ENCODE measurements around the gene FDX2.
A peak's percentile ranks its signal among the peaks of the same experiment; 100 is the strongest.

FDX2 gene

DNA sequence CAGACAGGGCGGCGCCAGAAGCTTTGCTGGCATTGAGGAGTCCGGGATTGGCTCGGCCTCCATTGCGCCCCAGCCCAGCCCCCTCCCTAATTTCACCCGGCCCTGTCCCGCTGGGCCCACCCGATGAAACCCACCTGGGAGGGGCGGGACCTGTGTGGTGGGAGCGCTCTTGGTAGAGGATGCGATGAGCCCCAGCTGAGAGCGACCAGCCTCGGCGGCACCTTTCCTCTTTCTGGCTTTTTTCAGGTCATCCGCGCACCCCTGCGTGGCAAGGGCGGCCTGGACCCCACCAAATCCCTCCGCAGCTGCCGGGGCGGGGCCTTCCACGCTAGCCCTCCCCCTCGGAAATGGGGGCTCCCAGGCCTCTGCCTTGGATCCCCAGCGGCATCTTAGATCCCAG is 6.4 kb downstream of the FDX2 start, which contains the start of gene ZGLP1:
Gene ZGLP1, minus strand, starts transcription at position 393 of the 400 bp plus-strand sequence.
- DNase-seq (ENCODE audit: low spot score): no peak
- TF ChIP-seq, protein P1, sequence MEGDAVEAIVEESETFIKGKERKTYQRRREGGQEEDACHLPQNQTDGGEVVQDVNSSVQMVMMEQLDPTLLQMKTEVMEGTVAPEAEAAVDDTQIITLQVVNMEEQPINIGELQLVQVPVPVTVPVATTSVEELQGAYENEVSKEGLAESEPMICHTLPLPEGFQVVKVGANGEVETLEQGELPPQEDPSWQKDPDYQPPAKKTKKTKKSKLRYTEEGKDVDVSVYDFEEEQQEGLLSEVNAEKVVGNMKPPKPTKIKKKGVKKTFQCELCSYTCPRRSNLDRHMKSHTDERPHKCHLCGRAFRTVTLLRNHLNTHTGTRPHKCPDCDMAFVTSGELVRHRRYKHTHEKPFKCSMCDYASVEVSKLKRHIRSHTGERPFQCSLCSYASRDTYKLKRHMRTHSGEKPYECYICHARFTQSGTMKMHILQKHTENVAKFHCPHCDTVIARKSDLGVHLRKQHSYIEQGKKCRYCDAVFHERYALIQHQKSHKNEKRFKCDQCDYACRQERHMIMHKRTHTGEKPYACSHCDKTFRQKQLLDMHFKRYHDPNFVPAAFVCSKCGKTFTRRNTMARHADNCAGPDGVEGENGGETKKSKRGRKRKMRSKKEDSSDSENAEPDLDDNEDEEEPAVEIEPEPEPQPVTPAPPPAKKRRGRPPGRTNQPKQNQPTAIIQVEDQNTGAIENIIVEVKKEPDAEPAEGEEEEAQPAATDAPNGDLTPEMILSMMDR (IDR thresholded peaks at IDR 0.05; ENCODE audit: extremely low read depth, missing control alignments): no peak

DNA sequence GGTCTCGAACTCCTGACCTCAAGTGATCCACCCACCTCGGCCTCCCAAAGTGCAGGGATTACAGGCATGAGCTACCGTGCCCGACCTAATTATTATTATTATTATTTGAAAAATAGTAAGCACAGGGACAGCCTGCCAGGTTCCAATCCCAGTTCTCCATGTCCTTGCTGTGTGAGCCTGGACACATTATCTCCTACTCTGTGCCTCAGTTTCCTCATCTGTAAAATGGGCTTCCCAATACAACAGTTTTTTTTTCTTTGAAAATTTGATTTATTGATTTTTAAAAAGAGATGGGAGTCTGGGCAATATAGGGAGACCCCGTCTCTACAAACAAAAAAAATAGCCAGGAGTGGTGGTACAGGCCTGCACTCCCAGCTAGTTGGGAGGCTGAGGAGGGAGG is 9.5 kb downstream of the FDX2 start:
- TF ChIP-seq, protein P1 (IDR thresholded peaks at IDR 0.05; ENCODE audit: extremely low read depth, missing control alignments): no peak
- no peak for DNase-seq (ENCODE audit: low spot score)

DNA sequence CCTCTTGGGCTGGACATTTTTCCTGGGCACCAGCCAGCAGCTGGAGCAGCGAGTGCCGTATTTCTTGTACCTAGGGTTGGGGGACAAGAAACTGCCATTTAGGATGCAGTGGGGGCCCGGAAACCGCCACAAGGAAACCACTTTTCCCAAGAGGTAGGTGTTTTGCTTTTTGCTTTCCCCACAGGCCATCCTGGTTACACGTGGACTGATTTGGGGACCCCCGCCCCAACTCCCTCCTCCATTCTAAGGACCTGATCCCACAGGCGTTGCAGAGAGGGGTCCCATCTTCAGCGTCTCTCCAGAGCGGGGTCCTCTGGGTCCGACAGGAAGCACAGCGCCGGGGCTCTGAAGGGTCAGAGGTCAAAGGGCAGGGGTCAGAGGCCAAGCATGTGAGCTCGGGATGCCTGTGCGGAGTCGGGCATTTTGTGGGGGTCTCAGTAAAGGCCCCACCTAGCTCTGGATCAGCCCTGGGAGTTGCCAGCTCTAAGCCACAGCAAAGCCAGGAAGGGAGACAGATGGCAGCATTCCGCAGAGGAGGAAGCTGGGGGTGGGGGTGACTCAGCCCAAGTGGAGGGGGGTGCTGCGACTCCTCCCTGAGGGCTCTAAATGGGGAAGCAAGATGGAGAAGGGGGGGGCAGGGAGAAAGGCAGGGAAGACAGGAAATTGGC is 10.5 kb downstream of the FDX2 start:
- TF ChIP-seq, protein P1 (IDR thresholded peaks at IDR 0.05; ENCODE audit: extremely low read depth, missing control alignments): no peak
- DNase-seq (ENCODE audit: low spot score): no peak

DNA sequence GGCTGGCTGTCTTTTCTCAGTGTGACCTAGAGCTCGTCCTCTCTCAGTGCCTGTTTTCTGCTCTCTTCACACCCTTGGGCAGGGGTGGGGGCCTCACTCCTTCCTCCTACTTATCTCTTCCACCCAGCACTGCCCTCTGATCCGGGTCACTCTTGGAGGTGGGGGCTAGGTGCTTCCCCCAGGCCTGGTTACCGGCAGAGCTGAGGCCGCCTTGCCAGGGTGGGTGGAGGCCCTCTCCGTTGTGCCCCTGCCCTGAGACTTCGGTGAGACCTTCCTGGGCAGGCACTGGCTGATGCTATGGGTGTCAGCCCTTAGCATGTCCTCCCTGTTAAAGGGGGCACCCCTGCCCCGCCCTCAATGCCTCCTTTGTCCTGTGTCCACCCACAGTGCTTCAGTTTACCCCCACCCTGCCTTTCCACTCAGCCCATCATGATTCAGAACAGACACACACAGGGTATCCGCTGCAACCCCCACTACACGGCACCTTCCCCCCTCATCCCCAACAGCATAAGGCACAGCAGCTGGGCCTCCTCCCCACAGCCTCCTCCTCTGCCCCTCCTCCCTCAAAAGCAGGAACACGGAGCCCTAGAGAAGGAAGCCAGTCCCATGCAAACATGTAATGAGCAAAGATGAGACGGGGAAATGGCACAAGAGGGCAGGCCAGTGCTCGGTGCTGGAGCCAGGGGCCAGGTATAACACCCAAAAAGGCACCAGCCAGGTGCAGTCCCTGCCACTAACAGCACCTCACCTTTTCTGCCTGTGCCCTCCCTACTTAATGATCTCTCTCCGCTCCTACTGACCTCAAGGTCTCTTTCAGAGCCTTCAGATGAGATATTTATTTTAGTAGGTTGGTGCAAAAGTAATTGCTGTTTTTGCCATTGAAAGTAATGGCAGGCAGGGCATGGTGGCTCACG is 16.0 kb downstream of the FDX2 start:
- TF ChIP-seq, protein P1 (IDR thresholded peaks at IDR 0.05; ENCODE audit: extremely low read depth, missing control alignments): no peak
- no peak for DNase-seq (ENCODE audit: low spot score)

- DNase-seq (ENCODE audit: low spot score): no peak
- TF ChIP-seq, protein P1 (IDR thresholded peaks at IDR 0.05; ENCODE audit: extremely low read depth, missing control alignments): no peak
Measured at GRCh38 chr19:10295847-10296591, 19.8 kb downstream of the FDX2 start.

DNA sequence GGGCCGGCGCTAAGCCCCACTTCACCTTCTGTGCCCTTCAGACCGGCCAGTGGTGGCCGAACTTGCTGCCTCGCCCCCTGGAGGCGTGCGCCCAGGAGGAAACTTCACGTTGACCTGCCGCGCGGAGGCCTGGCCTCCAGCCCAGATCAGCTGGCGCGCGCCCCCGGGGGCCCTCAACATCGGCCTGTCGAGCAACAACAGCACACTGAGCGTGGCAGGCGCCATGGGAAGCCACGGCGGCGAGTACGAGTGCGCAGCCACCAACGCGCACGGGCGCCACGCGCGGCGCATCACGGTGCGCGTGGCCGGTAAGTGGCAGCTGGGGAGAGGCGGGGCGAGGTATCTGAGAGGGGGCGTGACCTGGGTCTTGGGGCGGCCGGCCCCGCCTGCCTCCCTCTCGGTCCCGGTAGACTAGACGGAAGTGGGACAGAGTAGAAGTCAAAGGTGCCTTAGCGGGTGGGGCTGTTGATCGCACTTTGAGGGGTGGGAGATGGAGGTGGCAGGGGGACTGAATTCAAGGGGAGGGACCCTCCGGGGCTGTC is 20.4 kb downstream of the FDX2 start:
- TF ChIP-seq, protein P1 (IDR thresholded peaks at IDR 0.05; ENCODE audit: extremely low read depth, missing control alignments): no peak
- peak; percentile 93 for DNase-seq (ENCODE audit: low spot score)

All from GM20000 (cell line).